Neural crest cell (in vitro differentiated cells): Measurements from ENCODE around the gene BLOC1S3. TPM values are rescaled to one million over a fixed set of nuclear protein-coding genes. Genes with fewer than 3 reads are reported as not detected.

Source experiments
- DNase-seq: peaks from one replicate; pipeline ENCODE4 v3.0.0; 2021; ENCODE audit warnings: low read depth, mixed read lengths, low spot score
- H3K27ac Mint-ChIP-seq: one replicate; pipeline ENCODE4 v1.8.0; 2021; ENCODE audit warnings: mild to moderate bottlenecking, mixed read lengths; ENCODE audit not compliant: unreplicated experiment
- H3K27me3 Mint-ChIP-seq: 2 replicates; pipeline ENCODE4 v1.8.0; 2021; ENCODE audit warnings: low read depth, mild to moderate bottlenecking, mixed read lengths
- H3K36me3 Mint-ChIP-seq: 2 replicates; pipeline ENCODE4 v1.8.0; 2021; ENCODE audit warnings: low read depth, mild to moderate bottlenecking, mixed read lengths
- H3K4me1 Mint-ChIP-seq: 2 replicates; pipeline ENCODE4 v1.8.0; 2021; ENCODE audit warnings: mixed read lengths
- H3K4me3 Mint-ChIP-seq: one replicate; pipeline ENCODE4 v1.8.0; 2021; ENCODE audit warnings: mild to moderate bottlenecking, mixed read lengths
- H3K9me3 Mint-ChIP-seq: 2 replicates; pipeline ENCODE4 v1.8.0; 2021; ENCODE audit warnings: mixed read lengths
- total RNA-seq: library from RNA; stranded (reverse); gene quantifications from 2 replicates; pipeline ENCODE4 v1.2.1, GENCODE V29; 2021
- TF ChIP-seq, protein P1 (sequence below): fragments of 200-600 bp; sonication (generic); conservative IDR thresholded peaks from 2 replicates; pipeline ENCODE4 v1.5.0; 2021; ENCODE audit warnings: antibody characterized with exemption, mild to moderate bottlenecking

Gene BLOC1S3
- total RNA-seq, 1 donor from 2014 or later: 9.7 TPM

DNA sequence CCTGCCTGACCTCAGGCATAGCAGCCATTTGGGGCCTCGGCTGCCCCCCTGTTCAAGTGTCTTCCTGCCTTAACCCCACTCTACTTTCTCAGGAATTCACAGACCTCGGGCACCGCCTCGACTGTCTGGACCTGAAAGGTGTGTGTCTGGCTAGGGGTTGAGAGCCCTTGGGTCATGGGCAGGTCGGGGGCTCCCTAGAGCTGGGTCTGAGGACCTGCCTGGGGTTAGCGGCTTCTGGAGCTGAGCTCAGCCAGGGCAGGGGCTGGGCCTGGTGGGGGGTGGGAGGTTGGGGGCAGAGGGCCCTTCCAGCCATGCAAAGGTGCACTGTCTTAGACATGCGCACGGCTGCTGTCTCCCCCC is 38.5 kb upstream of the BLOC1S3 start:
- Mint-ChIP-seq H3K27ac (no peak overlapping the region), H3K36me3 (peaks cover 10% of the 10 kb centered on the region), H3K4me3 (no peak overlapping the region), H3K9me3 (no peaks in the 10 kb centered on the region), H3K4me1 (peaks cover 24% of the 10 kb centered on the region), H3K27me3 (no peaks in the 10 kb centered on the region)
- DNase-seq: no peak
- TF ChIP-seq, protein P1, sequence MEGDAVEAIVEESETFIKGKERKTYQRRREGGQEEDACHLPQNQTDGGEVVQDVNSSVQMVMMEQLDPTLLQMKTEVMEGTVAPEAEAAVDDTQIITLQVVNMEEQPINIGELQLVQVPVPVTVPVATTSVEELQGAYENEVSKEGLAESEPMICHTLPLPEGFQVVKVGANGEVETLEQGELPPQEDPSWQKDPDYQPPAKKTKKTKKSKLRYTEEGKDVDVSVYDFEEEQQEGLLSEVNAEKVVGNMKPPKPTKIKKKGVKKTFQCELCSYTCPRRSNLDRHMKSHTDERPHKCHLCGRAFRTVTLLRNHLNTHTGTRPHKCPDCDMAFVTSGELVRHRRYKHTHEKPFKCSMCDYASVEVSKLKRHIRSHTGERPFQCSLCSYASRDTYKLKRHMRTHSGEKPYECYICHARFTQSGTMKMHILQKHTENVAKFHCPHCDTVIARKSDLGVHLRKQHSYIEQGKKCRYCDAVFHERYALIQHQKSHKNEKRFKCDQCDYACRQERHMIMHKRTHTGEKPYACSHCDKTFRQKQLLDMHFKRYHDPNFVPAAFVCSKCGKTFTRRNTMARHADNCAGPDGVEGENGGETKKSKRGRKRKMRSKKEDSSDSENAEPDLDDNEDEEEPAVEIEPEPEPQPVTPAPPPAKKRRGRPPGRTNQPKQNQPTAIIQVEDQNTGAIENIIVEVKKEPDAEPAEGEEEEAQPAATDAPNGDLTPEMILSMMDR: no peak

DNA sequence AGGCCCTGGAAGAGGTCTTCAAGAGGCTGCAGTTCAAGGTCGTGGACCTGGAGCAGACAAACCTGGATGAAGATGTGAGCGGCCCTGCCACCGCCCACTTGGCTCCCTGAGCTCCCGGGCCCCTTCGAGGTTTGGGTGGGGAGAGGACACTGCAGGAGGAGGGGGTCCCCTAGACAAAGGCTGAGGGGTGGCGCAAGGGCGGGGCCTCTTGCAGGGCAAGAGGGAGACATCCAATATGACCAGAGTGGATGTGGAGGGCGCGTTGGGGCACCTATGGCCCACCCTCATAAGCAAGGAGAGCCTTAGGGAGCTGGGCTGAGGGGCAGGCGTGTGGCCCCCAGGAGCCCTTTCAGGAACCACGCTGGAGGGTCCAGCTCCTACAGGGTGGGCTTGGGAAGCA is 38.1 kb upstream of the BLOC1S3 start:
- Mint-ChIP-seq H3K27ac (no peak overlapping the region), H3K9me3 (no peaks in the 10 kb centered on the region)

DNA sequence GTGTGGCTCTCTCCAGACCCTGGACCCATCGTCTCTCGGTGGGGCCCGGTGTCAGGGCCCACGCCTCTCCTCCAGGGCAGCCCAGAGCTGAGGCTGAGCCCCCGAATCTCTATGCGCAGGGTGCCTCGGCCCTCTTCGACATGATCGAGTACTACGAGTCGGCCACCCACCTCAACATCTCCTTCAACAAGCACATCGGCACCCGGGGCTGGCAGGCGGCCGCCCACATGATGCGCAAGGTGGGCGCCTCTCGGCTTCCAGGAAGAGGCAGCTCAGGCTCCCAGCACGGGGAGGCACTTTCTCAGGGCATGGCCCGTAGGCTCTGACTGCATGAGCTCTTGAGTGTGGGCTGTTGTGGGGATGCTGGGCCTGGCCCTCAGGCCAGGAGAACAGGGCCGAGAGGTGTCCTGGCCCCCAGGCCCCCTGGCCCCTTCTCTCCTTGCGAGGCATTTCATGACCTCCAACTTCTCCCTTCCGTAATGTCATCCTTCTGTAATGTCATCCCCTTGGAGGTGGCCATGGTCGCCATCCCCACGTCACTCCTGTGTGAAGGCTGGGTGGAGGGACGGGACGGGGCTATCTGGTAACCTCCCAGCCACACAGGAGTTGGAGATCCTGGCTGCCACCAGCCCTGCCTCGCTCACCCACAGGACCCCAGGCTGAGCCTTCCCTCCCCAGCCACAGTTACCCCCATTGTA is 37.2 kb upstream of the BLOC1S3 start:
- TF ChIP-seq, protein P1: no peak

More for the DNA sequence above, 38.1 kb upstream of the BLOC1S3 start:
- TF ChIP-seq, protein P1: no peak
- Mint-ChIP-seq H3K36me3 (peaks cover 10% of the 10 kb centered on the region), H3K27me3 (no peaks in the 10 kb centered on the region), H3K4me1 (peaks cover 24% of the 10 kb centered on the region), H3K4me3 (no peak overlapping the region)
- DNase-seq: no peak

DNA sequence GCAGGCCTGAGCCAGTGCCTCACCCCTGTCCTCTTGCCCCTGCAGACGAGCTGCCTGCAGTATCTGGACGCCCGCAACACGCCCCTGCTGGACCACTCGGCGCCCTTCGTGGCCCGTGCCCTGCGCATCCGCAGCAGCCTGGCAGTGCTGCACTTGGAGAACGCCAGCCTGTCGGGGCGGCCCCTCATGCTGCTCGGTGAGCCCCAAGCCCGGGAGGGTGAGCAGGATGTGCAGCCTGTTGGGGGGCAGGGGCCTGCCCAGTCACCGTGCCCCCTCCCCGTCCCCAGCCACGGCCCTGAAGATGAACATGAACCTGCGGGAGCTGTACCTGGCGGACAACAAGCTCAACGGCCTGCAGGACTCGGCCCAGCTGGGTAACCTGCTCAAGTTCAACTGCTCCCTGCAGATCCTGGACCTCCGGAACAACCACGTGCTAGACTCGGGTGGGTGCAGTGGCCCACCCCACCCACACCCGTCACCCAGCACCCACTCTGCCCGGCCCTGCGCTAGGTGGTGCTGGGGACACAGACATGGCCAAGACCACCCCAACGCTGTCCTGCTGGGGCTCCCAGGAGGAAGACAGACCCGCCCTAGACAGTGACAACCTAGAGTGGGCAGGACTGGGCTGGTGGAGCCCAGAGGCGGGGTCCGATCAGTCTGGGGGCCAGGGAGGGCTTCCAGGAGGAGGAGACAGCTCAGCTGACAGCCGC is 36.4 kb upstream of the BLOC1S3 start:
- H3K27me3 Mint-ChIP-seq: no peaks in the 10 kb centered on the region

More for the DNA sequence above, 37.2 kb upstream of the BLOC1S3 start:
- Mint-ChIP-seq H3K36me3 (peaks cover 10% of the 10 kb centered on the region), H3K9me3 (no peaks in the 10 kb centered on the region), H3K4me3 (no peak overlapping the region), H3K4me1 (peaks cover 18% of the 10 kb centered on the region), H3K27ac (no peak overlapping the region), H3K27me3 (no peaks in the 10 kb centered on the region)
- no peak for DNase-seq

DNA sequence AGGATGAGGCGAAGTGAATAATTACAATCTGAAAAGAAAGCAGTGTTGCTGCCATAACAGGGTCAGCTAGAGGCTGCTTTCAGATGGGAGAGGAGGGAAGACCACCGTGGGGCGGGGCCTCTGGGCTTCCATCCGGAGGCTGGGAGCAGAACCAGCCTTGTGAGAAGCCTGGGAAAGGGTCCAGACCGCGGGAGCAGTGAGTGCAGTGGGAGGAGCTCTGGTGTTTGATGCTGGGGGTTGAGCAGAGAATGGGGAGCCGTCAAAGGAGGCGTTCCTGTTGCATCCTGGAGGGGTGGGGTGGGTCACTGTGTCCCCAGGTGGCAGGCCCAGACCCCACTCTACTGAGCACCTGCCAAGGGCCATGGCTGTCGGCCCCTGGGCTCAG is 35.9 kb upstream of the BLOC1S3 start:
- Mint-ChIP-seq H3K36me3 (peaks cover 10% of the 10 kb centered on the region), H3K27me3 (no peaks in the 10 kb centered on the region), H3K4me3 (no peak overlapping the region), H3K4me1 (peaks cover 5% of the 10 kb centered on the region), H3K9me3 (no peaks in the 10 kb centered on the region), H3K27ac (no peak overlapping the region)
- DNase-seq: no peak
- TF ChIP-seq, protein P1: no peak

More for the DNA sequence above, 36.4 kb upstream of the BLOC1S3 start:
- Mint-ChIP-seq H3K4me3 (no peak overlapping the region), H3K4me1 (peaks cover 10% of the 10 kb centered on the region), H3K27ac (no peak overlapping the region), H3K36me3 (peaks cover 10% of the 10 kb centered on the region), H3K9me3 (no peaks in the 10 kb centered on the region)
- DNase-seq: no peak
- TF ChIP-seq, protein P1: no peak
